MCF 10A (cell line): Measurements from ENCODE around the gene ARVCF. TPM values are rescaled to one million over a fixed set of nuclear protein-coding genes. Genes with fewer than 3 reads are reported as not detected.

Experiments used
- BruUV-seq: library from RNA; stranded (reverse); fragments of 400-500 nt; replicated peaks from 2 replicates; lab custom pipeline; 2021; lab: Mats Ljungman, UMichigan
- CTCF ChIA-PET: fragments of 300-600 bp; sonication (Branson Sonifier 250); formaldehyde crosslinking; extraction: SDS; loops from one replicate; lab custom pipeline; 2021; ENCODE audit warnings: antibody characterized with exemption, inconsistent platforms; lab: Yijun Ruan, JAX
- POLR2A ChIA-PET: fragments of 300-600, 350-650 bp; sonication (Branson Sonifier 250); formaldehyde crosslinking; extraction: SDS; loops from one replicate; lab custom pipeline; 2020; ENCODE audit warnings: antibody characterized with exemption, inconsistent platforms; lab: Yijun Ruan, JAX
- DNase-seq: peaks from one replicate; pipeline ENCODE4 v3.0.0-alpha.2; 2018; ENCODE audit not compliant: unreplicated experiment
- H3K27ac Mint-ChIP-seq: one replicate; pipeline ENCODE4 v1.8.0; 2022; ENCODE audit warnings: mild to moderate bottlenecking, low read depth, mixed read lengths; ENCODE audit not compliant: unreplicated experiment
- H3K27me3 Mint-ChIP-seq: one replicate; pipeline ENCODE4 v1.8.0; 2022; ENCODE audit warnings: mixed read lengths; ENCODE audit not compliant: insufficient read depth, unreplicated experiment
- H3K36me3 Mint-ChIP-seq: one replicate; pipeline ENCODE4 v1.8.0; 2022; ENCODE audit warnings: mild to moderate bottlenecking, moderate library complexity, mixed read lengths; ENCODE audit not compliant: insufficient read depth, unreplicated experiment
- H3K4me1 Mint-ChIP-seq: one replicate; pipeline ENCODE4 v1.8.0; 2022; ENCODE audit warnings: mixed read lengths; ENCODE audit not compliant: insufficient read depth, unreplicated experiment
- H3K4me3 Mint-ChIP-seq: one replicate; pipeline ENCODE4 v1.8.0; 2022; ENCODE audit warnings: mild to moderate bottlenecking, moderate library complexity, mixed read lengths; ENCODE audit not compliant: unreplicated experiment
- H3K9me3 Mint-ChIP-seq: one replicate; pipeline ENCODE4 v1.8.0; 2022; ENCODE audit warnings: mixed read lengths; ENCODE audit not compliant: unreplicated experiment
- CTCF ChIP-seq: fragments of 200-600 bp; IDR thresholded peaks from one replicate; pipeline ENCODE4 v1.8.0; 2022; ENCODE audit warnings: antibody characterized with exemption, mild to moderate bottlenecking; ENCODE audit not compliant: unreplicated experiment
- intact Hi-C: fragments of 100-400 bp; cut with micrococcal nuclease; formaldehyde crosslinking; loops from 2 replicates; pipeline ENCODE4 v1.14.1; 2022
- total RNA-seq: library from RNA; stranded (reverse); gene quantifications from 2 replicates; pipeline ENCODE4 v1.2.3, GENCODE V29; 2022

The ARVCF gene
- total RNA-seq, 1 experiment from 2014 or later: 7.5 TPM

GRCh38 chr22:20053407-20054033, 36.9 kb upstream of the ARVCF start:
- no TSS peak for BruUV-seq
- no peaks in the 10 kb centered on the region for H3K27me3 Mint-ChIP-seq
- H3K27ac Mint-ChIP-seq: no peak overlapping the region
- H3K9me3 Mint-ChIP-seq: no peaks in the 10 kb centered on the region
- no peak for DNase-seq
- no peak for TF ChIP-seq CTCF
- H3K36me3 Mint-ChIP-seq: peaks cover 25% of the 10 kb centered on the region
- CTCF ChIA-PET: interaction anchor here (0.5 kb wide), 2 partner anchors 24 to 100 kb away, joined by 4 to 6 read pairs; no protein-coding TSS in a partner anchor
- no peaks in the 10 kb centered on the region for H3K4me1 Mint-ChIP-seq
- POLR2A ChIA-PET: no interaction called here
- H3K4me3 Mint-ChIP-seq: no peak overlapping the region
- intact Hi-C loops: no loop called here

DNA sequence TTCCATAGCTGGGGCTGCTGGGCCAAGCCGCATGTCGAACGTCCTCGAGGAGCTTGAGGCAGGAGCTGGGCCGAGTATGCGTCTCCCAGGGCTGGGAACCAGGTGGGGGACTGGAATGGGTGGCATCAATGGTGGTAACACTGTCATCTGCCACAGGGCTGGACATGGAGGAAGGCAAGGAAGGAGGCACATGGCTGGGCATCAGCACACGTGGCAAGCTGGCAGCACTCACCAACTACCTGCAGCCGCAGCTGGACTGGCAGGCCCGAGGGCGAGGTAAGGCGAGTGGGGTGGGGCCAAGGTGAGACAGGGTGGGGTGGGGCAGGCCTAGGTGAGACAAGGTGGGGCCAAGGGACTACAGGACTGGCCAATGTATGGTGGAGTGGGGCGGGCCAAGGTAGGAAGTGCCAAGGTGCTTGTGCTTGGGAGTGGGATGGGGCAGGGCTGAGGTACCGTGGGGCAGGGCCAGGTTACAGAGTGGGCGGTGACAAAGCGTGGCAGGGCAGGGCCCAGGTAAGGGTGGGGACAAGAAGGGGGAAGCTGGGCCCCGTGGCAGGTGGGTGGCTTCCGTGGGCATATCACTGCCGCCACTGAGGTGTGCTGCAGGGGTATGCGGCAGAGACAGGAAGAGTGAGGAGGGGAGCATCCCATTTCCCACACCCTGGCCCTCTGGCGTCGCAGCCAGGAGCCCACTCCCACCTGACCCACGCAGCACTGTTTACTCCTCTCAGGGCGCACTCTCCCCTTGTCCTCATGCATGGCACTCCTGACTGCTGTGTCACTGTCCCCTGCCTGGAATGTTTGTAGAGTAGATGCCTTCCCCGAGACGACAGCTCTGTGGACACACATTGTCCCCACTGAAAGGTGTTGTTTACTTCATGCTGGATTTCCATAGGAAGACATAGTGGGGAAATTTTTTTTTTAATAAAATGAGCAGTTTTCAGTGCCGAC, 36.0 kb upstream of the ARVCF start:
- TF ChIP-seq CTCF: no peak

DNA sequence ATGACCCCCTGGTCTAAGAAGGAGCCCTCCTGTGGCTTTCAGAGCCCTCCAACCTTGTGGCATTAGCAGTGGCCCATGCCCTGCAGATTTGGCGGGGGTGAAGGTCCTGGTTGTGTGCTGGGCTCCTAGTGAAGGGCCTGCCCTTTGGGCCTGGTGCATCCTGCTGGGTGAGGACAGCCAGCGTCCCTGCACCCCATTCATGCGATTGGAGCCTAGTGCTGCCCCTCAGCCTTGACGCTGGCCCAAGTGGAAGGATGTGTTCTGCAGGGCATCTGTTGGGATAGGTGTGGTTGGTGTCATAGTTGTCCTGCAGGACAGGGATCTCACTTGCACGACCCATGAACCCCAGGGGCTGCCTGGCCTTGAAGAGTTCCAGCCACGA, 35.3 kb upstream of the ARVCF start:
- no peaks in the 10 kb centered on the region for H3K9me3 Mint-ChIP-seq
- no peak for DNase-seq
- H3K4me1 Mint-ChIP-seq: no peaks in the 10 kb centered on the region
- TF ChIP-seq CTCF: no peak
- ChIA-PET CTCF (no interaction called here), POLR2A (interaction anchor here (1.6 kb wide), 1 partner anchor 19 kb away, joined by 3 read pairs; no protein-coding TSS in a partner anchor)
- no peak overlapping the region for H3K27ac Mint-ChIP-seq
- BruUV-seq: no TSS peak
- intact Hi-C loops: no loop called here
- H3K4me3 Mint-ChIP-seq: no peak overlapping the region
- peaks cover 21% of the 10 kb centered on the region for H3K36me3 Mint-ChIP-seq
- no peaks in the 10 kb centered on the region for H3K27me3 Mint-ChIP-seq

More for the DNA sequence above, 36.0 kb upstream of the ARVCF start:
- no peak overlapping the region for H3K27ac Mint-ChIP-seq
- H3K4me3 Mint-ChIP-seq: no peak overlapping the region
- no peaks in the 10 kb centered on the region for H3K4me1 Mint-ChIP-seq
- H3K27me3 Mint-ChIP-seq: no peaks in the 10 kb centered on the region
- DNase-seq: no peak
- no TSS peak for BruUV-seq
- intact Hi-C loops: no loop called here
- peaks cover 21% of the 10 kb centered on the region for H3K36me3 Mint-ChIP-seq
- H3K9me3 Mint-ChIP-seq: no peaks in the 10 kb centered on the region
- CTCF ChIA-PET: interaction anchor here (0.5 kb wide), 1 partner anchor 23 kb away, joined by 4 read pairs; no protein-coding TSS in a partner anchor
- POLR2A ChIA-PET: interaction anchor here (1.6 kb wide), 1 partner anchor 19 kb away, joined by 3 read pairs; no protein-coding TSS in a partner anchor

GRCh38 chr22:20046730-20047129, 30.1 kb upstream of the ARVCF start:
- no TSS peak for BruUV-seq
- no peak for DNase-seq
- ChIA-PET POLR2A (no interaction called here), CTCF (interaction anchor here (1.6 kb wide), 1 partner anchor 14 kb away, joined by 5 read pairs; no protein-coding TSS in a partner anchor)
- Mint-ChIP-seq H3K4me1 (no peaks in the 10 kb centered on the region), H3K36me3 (peaks cover 9% of the 10 kb centered on the region), H3K9me3 (no peaks in the 10 kb centered on the region), H3K27ac (no peak overlapping the region), H3K27me3 (no peaks in the 10 kb centered on the region), H3K4me3 (no peak overlapping the region)
- intact Hi-C loops: no loop called here
- TF ChIP-seq CTCF: no peak
